B cell (primary cell): ENCODE results near the gene ERGIC1. TPM values are rescaled to one million over a fixed set of nuclear protein-coding genes. Genes with fewer than 3 reads are reported as not detected.

Source experiments
- ATAC-seq: fragments of 200-7000 bp; cut with Tn5 transposase; one replicate; pipeline ENCODE4 v1.10.0; 2021; ENCODE audit warnings: low read depth, mild to moderate bottlenecking, moderate number of reproducible peaks, moderate library complexity
- CTCF ChIA-PET: fragments of 350-600 bp; sonication (Branson Sonifier 250); formaldehyde crosslinking; loops from one replicate; lab custom pipeline; 2021; ENCODE audit warnings: antibody characterized with exemption, inconsistent platforms; lab: Charles Lee
- POLR2A ChIA-PET: fragments of 350-600 bp; sonication (Branson Sonifier 250); formaldehyde crosslinking; loops from one replicate; lab custom pipeline; 2021; ENCODE audit warnings: antibody characterized with exemption; lab: Charles Lee
- DNase-seq: peaks from one replicate; pipeline ENCODE4 v3.0.0; 2013
- H2AFZ ChIP-seq: 2 replicates; pipeline ENCODE4 v1.6.1; 2012; ENCODE audit warnings: mild to moderate bottlenecking, low read depth, low read length; ENCODE audit not compliant: insufficient read depth, poor library complexity, severe bottlenecking
- H3K27ac ChIP-seq, 2 donors: 1 replicate in 1 of 2; 2 replicates in 1 of 2; pipeline ENCODE4 v1.5.1; 2012 to 2013; ENCODE audit warnings: low read length in 2 of 2, mild to moderate bottlenecking in 2 of 2, moderate library complexity in 1 of 2
- H3K27me3 ChIP-seq, 4 experiments: fragments of 200-600 bp in 1 of 4; sonication (generic) in 1 of 4; replicated peaks in 1 of 4; 1 replicate in 2 of 4; 2 replicates in 2 of 4; pipeline versions ENCODE4 v1.6.1 to v1.7.0; 2013 to 2016; ENCODE audit warnings: low read length in 3 of 4, mild to moderate bottlenecking in 2 of 4, mixed read lengths in 1 of 4, moderate library complexity in 1 of 4; ENCODE audit not compliant: insufficient read depth in 4 of 4, control insufficient read depth in 3 of 4; ENCODE audit errors: control extremely low read depth in 1 of 4
- H3K36me3 ChIP-seq, 2 experiments: replicated peaks in 1 of 2; 1 replicate in 1 of 2; 2 replicates in 1 of 2; pipeline versions ENCODE4 v1.6.1 to v1.7.1; 2013; ENCODE audit warnings: low read length in 1 of 2; ENCODE audit not compliant: insufficient read depth in 2 of 2, control insufficient read depth in 1 of 2; ENCODE audit errors: control extremely low read depth in 1 of 2, extremely low read depth in 1 of 2
- H3K4me1 ChIP-seq, 2 donors: fragments of 200-600 bp in 1 of 2; sonication (generic) in 1 of 2; 1 replicate in 1 of 2; 2 replicates in 1 of 2; pipeline versions ENCODE4 v1.5.1 to v1.6.1; 2013 to 2017; ENCODE audit warnings: low read length in 2 of 2; ENCODE audit not compliant: control insufficient read depth in 2 of 2, insufficient read depth in 2 of 2
- H3K4me2 ChIP-seq: replicated peaks from 2 replicates; pipeline ENCODE3; 2012; ENCODE audit warnings: mild to moderate bottlenecking, low read depth, low read length; ENCODE audit not compliant: poor library complexity, severe bottlenecking
- H3K4me3 ChIP-seq, 5 experiments: fragments of 200-600 bp in 1 of 5; sonication (generic) in 1 of 5; 1 replicate in 3 of 5; 2 replicates in 2 of 5; pipeline versions ENCODE4 v1.5.1 to v1.7.0; 2011 to 2016; ENCODE audit warnings: low read length in 4 of 5, mild to moderate bottlenecking in 4 of 5, low read depth in 2 of 5, control low read depth in 1 of 5, moderate library complexity in 1 of 5; ENCODE audit not compliant: insufficient read depth in 1 of 5; ENCODE audit errors: control extremely low read depth in 1 of 5, extremely low read depth in 1 of 5
- H3K79me2 ChIP-seq: fragments of 200-600 bp; sonication (generic); one replicate; pipeline ENCODE4 v1.6.0; 2016; ENCODE audit warnings: low read length; ENCODE audit not compliant: control insufficient read depth, insufficient read depth
- H3K9ac ChIP-seq: fragments of 200-600 bp; sonication (generic); 2 replicates; pipeline ENCODE4 v1.6.1; 2017; ENCODE audit warnings: mild to moderate bottlenecking, low read length, moderate library complexity
- H3K9me3 ChIP-seq, 3 donors: one replicate each; pipeline versions ENCODE4 v1.6.1 to v1.7.1; 2013; ENCODE audit warnings: low read length in 2 of 3; ENCODE audit not compliant: control insufficient read depth in 2 of 3, insufficient read depth in 1 of 3; ENCODE audit errors: control extremely low read depth in 1 of 3
- H4K20me1 ChIP-seq: 2 replicates; pipeline ENCODE4 v1.6.0; 2012; ENCODE audit warnings: mild to moderate bottlenecking, low read length; ENCODE audit not compliant: insufficient read depth, control insufficient read depth, poor library complexity, severe bottlenecking
- H3K27ac Mint-ChIP-seq: one replicate; pipeline ENCODE4 v1.8.0; 2021; ENCODE audit warnings: mixed read lengths
- H3K27me3 Mint-ChIP-seq: one replicate; pipeline ENCODE4 v1.8.0; 2021; ENCODE audit warnings: mixed read lengths
- H3K4me1 Mint-ChIP-seq: one replicate; pipeline ENCODE4 v1.8.0; 2021; ENCODE audit warnings: mixed read lengths
- H3K4me3 Mint-ChIP-seq: one replicate; pipeline ENCODE4 v1.8.0; 2021; ENCODE audit warnings: mixed read lengths
- H3K9me3 Mint-ChIP-seq: one replicate; pipeline ENCODE4 v1.8.0; 2022; ENCODE audit warnings: mixed read lengths; ENCODE audit not compliant: insufficient read depth
- EZH2 ChIP-seq: IDR thresholded peaks from 2 replicates; pipeline ENCODE4 v1.6.1; 2012; ENCODE audit warnings: borderline replicate concordance, low read depth, mild to moderate bottlenecking, moderate library complexity, low read length; ENCODE audit not compliant: insufficient read depth, poor library complexity, severe bottlenecking
- WGBS: methylation state at CpG from one replicate; pipeline ENCODE4 v1.1.5; 2013; ENCODE audit warnings: missing lambda C conversion rate; ENCODE audit not compliant: insufficient coverage; 5-methylcytosine and 5-hydroxymethylcytosine counted together
- intact Hi-C: fragments of 100-400 bp; cut with micrococcal nuclease; formaldehyde crosslinking; loops from one replicate; pipeline ENCODE4 v1.10.0; 2022
- polyA plus RNA-seq: library from polyadenylated mRNA; depleted of rRNA; stranded (reverse); fragments of >200 nt; gene quantifications from 2 replicates; pipeline ENCODE4 v1.2.3, GENCODE V29; 2012
- total RNA-seq, 2 donors: library from RNA; stranded (reverse); fragments of 120-200 nt in 1 of 2; gene quantifications; 1 replicate in 1 of 2; 2 replicates in 1 of 2; pipeline versions ENCODE4 v1.2.3 to v1.2.4, GENCODE V29; 2013 to 2022
- TF ChIP-seq, protein P1 (sequence below): fragments of 200-600 bp; IDR thresholded peaks from one replicate; pipeline ENCODE4 v1.8.0; 2022; ENCODE audit warnings: antibody characterized with exemption, mild to moderate bottlenecking

Gene ERGIC1
- total and polyA plus RNA-seq, 2 donors (not counting 1 experiment from before 2014, with no cell fraction given) = 86.3 to 140 TPM

DNA sequence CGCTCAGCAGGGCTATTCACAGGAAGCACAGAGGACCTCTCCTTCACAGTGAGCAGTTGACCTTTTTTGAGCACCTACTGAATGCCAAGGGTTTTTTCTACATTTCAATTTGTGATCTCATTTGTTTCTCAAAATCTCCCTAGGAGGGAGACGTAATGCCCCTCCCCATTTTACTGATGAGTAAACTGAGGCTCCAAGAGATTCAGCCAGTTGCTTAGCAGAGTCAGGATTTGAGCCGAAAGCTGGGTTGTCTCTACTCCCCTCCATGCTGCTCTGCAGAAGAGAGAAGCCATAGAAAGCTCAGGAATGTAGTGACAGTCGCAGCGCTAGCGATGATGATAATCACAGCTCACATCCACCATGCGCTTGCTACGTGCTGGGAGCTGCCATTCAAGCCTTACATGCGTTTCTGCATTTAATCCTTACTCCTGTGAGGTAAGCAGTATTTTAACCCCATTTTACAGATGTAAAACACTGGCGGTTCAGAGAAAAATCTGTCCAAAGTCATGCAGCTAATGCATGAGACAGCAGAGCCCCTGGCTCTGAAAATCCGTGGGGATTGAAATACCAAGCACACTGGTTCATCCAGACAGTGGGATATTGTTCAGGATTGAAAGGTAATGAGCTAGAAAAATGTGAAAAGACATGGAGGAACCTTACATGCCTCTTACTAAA, 33.8 kb downstream of the ERGIC1 start:
- Histone ChIP-seq H3K79me2 (peaks cover 95% of the 10 kb centered on the region), H3K9me3 (no peaks in the 10 kb centered on the region), H3K4me2 (no peak overlapping the region), H4K20me1 (peaks cover 84% of the 10 kb centered on the region), H3K36me3 (peaks cover 0 to 24% of the 10 kb centered on the region in 2 experiments), H3K27me3 (no peaks in the 10 kb centered on the region), H2AFZ (no peak overlapping the region), H3K4me1 (peaks cover 49 to 56% of the 10 kb centered on the region in 2 donors), H3K27ac (no peak overlapping the region), H3K4me3 (no peak overlapping the region), H3K9ac (no peak overlapping the region)
- no peak for ATAC-seq
- TF ChIP-seq EZH2 = no peak
- TF ChIP-seq, protein P1, sequence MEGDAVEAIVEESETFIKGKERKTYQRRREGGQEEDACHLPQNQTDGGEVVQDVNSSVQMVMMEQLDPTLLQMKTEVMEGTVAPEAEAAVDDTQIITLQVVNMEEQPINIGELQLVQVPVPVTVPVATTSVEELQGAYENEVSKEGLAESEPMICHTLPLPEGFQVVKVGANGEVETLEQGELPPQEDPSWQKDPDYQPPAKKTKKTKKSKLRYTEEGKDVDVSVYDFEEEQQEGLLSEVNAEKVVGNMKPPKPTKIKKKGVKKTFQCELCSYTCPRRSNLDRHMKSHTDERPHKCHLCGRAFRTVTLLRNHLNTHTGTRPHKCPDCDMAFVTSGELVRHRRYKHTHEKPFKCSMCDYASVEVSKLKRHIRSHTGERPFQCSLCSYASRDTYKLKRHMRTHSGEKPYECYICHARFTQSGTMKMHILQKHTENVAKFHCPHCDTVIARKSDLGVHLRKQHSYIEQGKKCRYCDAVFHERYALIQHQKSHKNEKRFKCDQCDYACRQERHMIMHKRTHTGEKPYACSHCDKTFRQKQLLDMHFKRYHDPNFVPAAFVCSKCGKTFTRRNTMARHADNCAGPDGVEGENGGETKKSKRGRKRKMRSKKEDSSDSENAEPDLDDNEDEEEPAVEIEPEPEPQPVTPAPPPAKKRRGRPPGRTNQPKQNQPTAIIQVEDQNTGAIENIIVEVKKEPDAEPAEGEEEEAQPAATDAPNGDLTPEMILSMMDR = no peak
- ChIA-PET CTCF (interaction anchor here (1.2 to 1.5 kb wide), 2 partner anchors 9 to 29 kb away, joined by 3 to 5 read pairs; no protein-coding TSS in a partner anchor), POLR2A (no interaction called here)
- Mint-ChIP-seq H3K4me3 (no peak overlapping the region), H3K27ac (no peak overlapping the region), H3K27me3 (no peaks in the 10 kb centered on the region), H3K9me3 (no peaks in the 10 kb centered on the region), H3K4me1 (peaks cover 20% of the 10 kb centered on the region)
- intact Hi-C loops = no loop called here
- DNase-seq = no peak
- 89% methylated on average over 8 of the region's 11 CpGs for WGBS

DNA sequence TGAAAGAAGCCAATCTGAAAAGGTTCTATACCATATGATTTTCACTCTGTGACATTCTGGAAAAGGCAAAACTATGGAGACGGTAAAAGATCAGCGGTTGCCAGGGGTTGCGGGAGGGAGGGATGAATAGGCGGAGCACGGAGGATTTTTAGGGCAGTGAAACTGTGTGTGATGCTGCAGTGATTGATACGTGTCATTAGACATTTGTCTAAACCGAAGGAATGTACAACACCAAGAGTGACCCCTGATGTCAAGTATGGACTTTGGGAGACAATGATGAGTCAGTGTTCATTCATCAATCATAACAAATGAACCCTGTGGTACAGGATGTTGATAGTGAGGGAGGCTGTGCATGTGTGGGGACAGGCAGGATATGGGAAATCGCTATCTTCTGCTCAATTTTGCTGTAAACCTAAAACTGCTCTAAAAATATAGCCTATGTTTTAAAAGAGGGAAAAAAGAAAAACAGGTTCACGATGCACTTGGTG, 34.4 kb downstream of the ERGIC1 start:
- Mint-ChIP-seq H3K27ac (peak overlapping the region; percentile 70), H3K27me3 (no peaks in the 10 kb centered on the region), H3K9me3 (no peaks in the 10 kb centered on the region), H3K4me3 (no peak overlapping the region), H3K4me1 (peaks cover 25% of the 10 kb centered on the region)
- H2AFZ ChIP-seq = no peak overlapping the region
- H3K27me3 ChIP-seq = no peaks in the 10 kb centered on the region
- H3K9me3 ChIP-seq = peaks cover 0 to 2% (median 0%) of the 10 kb centered on the region in 3 donors
- no peak for TF ChIP-seq EZH2
- TF ChIP-seq, protein P1 = no peak
- H3K4me3 ChIP-seq = no peak overlapping the region
- H3K9ac ChIP-seq = no peak overlapping the region
- intact Hi-C loops = no loop called here
- ChIA-PET CTCF (interaction anchor here (1.2 to 1.5 kb wide), 2 partner anchors 8 to 30 kb away, joined by 3 to 5 read pairs; no protein-coding TSS in a partner anchor), POLR2A (no interaction called here)
- peak overlapping the region; percentile 10 for H3K4me2 ChIP-seq
- ATAC-seq (no peak), DNase-seq (no peak)
- H3K36me3 ChIP-seq = peaks cover 0 to 24% of the 10 kb centered on the region in 2 experiments
- peaks cover 97% of the 10 kb centered on the region for H3K79me2 ChIP-seq
- no peak overlapping the region for H3K27ac ChIP-seq
- H4K20me1 ChIP-seq = peaks cover 87% of the 10 kb centered on the region
- WGBS = 84% methylated on average over 7 of the region's 9 CpGs
- H3K4me1 ChIP-seq = peaks cover 54 to 62% of the 10 kb centered on the region in 2 donors
